ENCODE data around the gene IGF2R.

- TF ChIP-seq POLR2A (IDR thresholded peaks at IDR 0.05) (no peak), CTCF (IDR thresholded peaks at IDR 0.05 in 4 of 5, conservative IDR thresholded peaks at IDR 0.05 in 1 of 5) (no peak)
Measured at GRCh38 chr6:159960485-159960884, 8.4 kb upstream of the IGF2R start.

All from gastrocnemius medialis (tissue), 4 donors.